Ovary (tissue), 9 donors: ENCODE measurements around the gene FUT9. TPM values are rescaled to one million over a fixed set of nuclear protein-coding genes. Genes with fewer than 3 reads are reported as not detected.

Source experiments
- DNase-seq, 5 donors: peaks; one replicate each; pipeline ENCODE4 v3.0.0-alpha.2; 2019 to 2020
- H3K27ac ChIP-seq, 2 donors: fragments of 200-600 bp; one replicate each; pipeline versions ENCODE4 v1.5.1 to v1.8.0; 2019 to 2022
- H3K27me3 ChIP-seq: fragments of 200-600 bp; one replicate; pipeline ENCODE4 v1.8.0; 2022
- H3K36me3 ChIP-seq: fragments of 200-600 bp; sonication (generic); one replicate; pipeline ENCODE4 v1.5.1; 2019
- H3K4me1 ChIP-seq: one replicate; pipeline ENCODE4 v1.8.1; 2013; ENCODE audit warnings: mild to moderate bottlenecking, moderate library complexity; ENCODE audit not compliant: insufficient read depth
- H3K4me3 ChIP-seq: fragments of 200-600 bp; sonication (generic); one replicate; pipeline ENCODE4 v1.5.1; 2017
- H3K9me3 ChIP-seq, 2 donors: fragments of 200-600 bp in 1 of 2; sonication (generic) in 1 of 2; one replicate each; pipeline versions ENCODE4 v1.5.1 to v1.8.1; 2013 to 2019; ENCODE audit warnings: mild to moderate bottlenecking in 1 of 2, moderate library complexity in 1 of 2
- EP300 ChIP-seq: sonication (generic); formaldehyde crosslinking; IDR thresholded peaks from one replicate; pipeline ENCODE4 v1.6.1; 2017; ENCODE audit warnings: antibody characterized with exemption
- POLR2A ChIP-seq: fragments of 450-650 bp; IDR thresholded peaks from one replicate; pipeline ENCODE4 v1.6.1; 2017; ENCODE audit warnings: antibody characterized with exemption, mild to moderate bottlenecking, moderate library complexity
- WGBS, 3 donors: extraction: QIAGEN DNeasy Blood & Tissue Kit in 1 of 3; methylation state at CpG; one replicate each; pipeline versions ENCODE4 v1.1.5 to v1.1.7; 2013 to 2017; 5-methylcytosine and 5-hydroxymethylcytosine counted together
- intact Hi-C, 4 donors: fragments of 100-400 bp; cut with DNase I; formaldehyde crosslinking; loops; one replicate each; pipeline versions ENCODE4 v1.11.0 to v1.15.1; 2022 to 2023
- polyA plus RNA-seq, 2 donors: library from polyadenylated mRNA; stranded (reverse); fragments of 200-250 nt in 1 of 2; fragments of 350-450 nt in 1 of 2; fragmentation: Illumina TruSeq in 1 of 2; extraction: RNeasy Lipid Tissue Mini Kit (QIAGEN cat#74804) in 1 of 2; gene quantifications; one replicate each; pipeline ENCODE4 v1.2.3, GENCODE V29; 2013 to 2014
- total RNA-seq, 7 donors: library from RNA; depleted of rRNA in 2 of 7; stranded (reverse); fragments of >200 nt in 2 of 7; fragmentation: NEBNext Ultra II Directional in 3 of 7; extraction: Animal tissue kit (Norgen Biotek cat#: 25700) in 3 of 7; gene quantifications; one replicate each; pipeline versions ENCODE4 v1.1.0 to v1.2.4, GENCODE V29; 2016 to 2023
- TF ChIP-seq, protein P1 (sequence below), 3 donors: fragments of 450-650 bp in 2 of 3; fragments of 200-600 bp in 1 of 3; IDR thresholded peaks; one replicate each; pipeline versions ENCODE4 v1.5.1 to v1.8.0; 2016 to 2022; ENCODE audit warnings: antibody characterized with exemption in 3 of 3, mild to moderate bottlenecking in 1 of 3
- donor health status: DM: no; HTN: no; CAD: no; lungs with moderate emphysema.
- donor health status: DM: no; HTN: no; CAD: no.
- donor health status: Bipolar disorder and iron deficiency.
- donor health status: DM: yes; HTN: yes; CAD: no.
- donor health status: DM: no; HTN: no; CAD: no.
- donor health status: DM: yes; HTN: yes; CAD: no.

FUT9 gene
- total and polyA plus RNA-seq, 9 donors: under 0.01 to 0.13 (median 0.02) TPM; not detected in 4

DNA sequence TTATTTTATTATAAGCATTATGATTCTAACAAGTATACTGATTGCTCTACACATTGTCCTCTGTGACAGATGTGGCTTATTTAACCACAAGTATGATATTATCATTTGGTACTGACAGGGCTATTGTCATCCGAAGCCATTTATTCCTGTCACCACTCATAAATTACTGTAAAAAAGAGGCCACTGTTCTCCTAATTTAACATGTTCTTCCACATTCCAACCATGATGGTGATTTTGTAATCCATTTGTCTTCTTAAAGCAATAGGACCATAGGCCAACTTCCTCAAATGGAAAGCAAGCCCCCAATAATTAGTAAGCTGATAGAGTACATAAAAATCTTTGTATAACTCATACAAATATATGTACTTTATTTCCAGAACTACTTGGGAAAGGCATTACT lies 50.6 kb downstream of the FUT9 start:
- TF ChIP-seq, protein P1, sequence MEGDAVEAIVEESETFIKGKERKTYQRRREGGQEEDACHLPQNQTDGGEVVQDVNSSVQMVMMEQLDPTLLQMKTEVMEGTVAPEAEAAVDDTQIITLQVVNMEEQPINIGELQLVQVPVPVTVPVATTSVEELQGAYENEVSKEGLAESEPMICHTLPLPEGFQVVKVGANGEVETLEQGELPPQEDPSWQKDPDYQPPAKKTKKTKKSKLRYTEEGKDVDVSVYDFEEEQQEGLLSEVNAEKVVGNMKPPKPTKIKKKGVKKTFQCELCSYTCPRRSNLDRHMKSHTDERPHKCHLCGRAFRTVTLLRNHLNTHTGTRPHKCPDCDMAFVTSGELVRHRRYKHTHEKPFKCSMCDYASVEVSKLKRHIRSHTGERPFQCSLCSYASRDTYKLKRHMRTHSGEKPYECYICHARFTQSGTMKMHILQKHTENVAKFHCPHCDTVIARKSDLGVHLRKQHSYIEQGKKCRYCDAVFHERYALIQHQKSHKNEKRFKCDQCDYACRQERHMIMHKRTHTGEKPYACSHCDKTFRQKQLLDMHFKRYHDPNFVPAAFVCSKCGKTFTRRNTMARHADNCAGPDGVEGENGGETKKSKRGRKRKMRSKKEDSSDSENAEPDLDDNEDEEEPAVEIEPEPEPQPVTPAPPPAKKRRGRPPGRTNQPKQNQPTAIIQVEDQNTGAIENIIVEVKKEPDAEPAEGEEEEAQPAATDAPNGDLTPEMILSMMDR (IDR thresholded peaks at IDR 0.05): no peak
- no peaks in the 10 kb centered on the region for H3K4me1 ChIP-seq
- no peaks in the 10 kb centered on the region for H3K27me3 ChIP-seq
- no peaks in the 10 kb centered on the region for H3K9me3 ChIP-seq
- H3K27ac ChIP-seq: no peak overlapping the region
- H3K4me3 ChIP-seq: no peak overlapping the region
- 86 to 94% (median 87%) methylated on average over 1 of the region's 1 CpG for WGBS, 3 donors
- intact Hi-C loops: no loop called here
- no peak for DNase-seq
- no peaks in the 10 kb centered on the region for H3K36me3 ChIP-seq

GRCh38 chr6:96073555-96073954 lies 57.8 kb downstream of the FUT9 start:
- TF ChIP-seq, protein P1 (IDR thresholded peaks at IDR 0.05): no peak
- no peak for TF ChIP-seq POLR2A
- no peak for TF ChIP-seq EP300
- no peak overlapping the region for H3K27ac ChIP-seq
- no peaks in the 10 kb centered on the region for H3K4me1 ChIP-seq
- WGBS, 3 donors: 92 to 95% (median 95%) methylated on average over 3 of the region's 3 CpGs
- DNase-seq: no peak
- intact Hi-C loops: no loop called here
- no peak overlapping the region for H3K4me3 ChIP-seq
- H3K36me3 ChIP-seq: no peaks in the 10 kb centered on the region
- no peaks in the 10 kb centered on the region for H3K9me3 ChIP-seq
- H3K27me3 ChIP-seq: no peaks in the 10 kb centered on the region

GRCh38 chr6:96074006-96074405 lies 58.2 kb downstream of the FUT9 start:
- 35 to 53% (median 42%) methylated on average over 3 of the region's 3 CpGs for WGBS, 3 donors
- intact Hi-C loops: no loop called here
- no peak overlapping the region for H3K4me3 ChIP-seq
- no peaks in the 10 kb centered on the region for H3K36me3 ChIP-seq
- TF ChIP-seq EP300 (no peak), POLR2A (no peak)
- TF ChIP-seq, protein P1 (IDR thresholded peaks at IDR 0.05): no peak
- DNase-seq: no peak
- no peaks in the 10 kb centered on the region for H3K27me3 ChIP-seq
- no peaks in the 10 kb centered on the region for H3K4me1 ChIP-seq
- no peak overlapping the region for H3K27ac ChIP-seq
- no peaks in the 10 kb centered on the region for H3K9me3 ChIP-seq

- intact Hi-C loops: no loop called here
- no peak for DNase-seq
Measured at GRCh38 chr6:96075826-96076225, 60.1 kb downstream of the FUT9 start.

More at GRCh38 chr6:96075826-96076225, 60.1 kb downstream of the FUT9 start:
- H3K4me3 ChIP-seq: no peak overlapping the region
- H3K27ac ChIP-seq: no peak overlapping the region
- H3K4me1 ChIP-seq: no peaks in the 10 kb centered on the region
- TF ChIP-seq, protein P1 (IDR thresholded peaks at IDR 0.05): no peak
- TF ChIP-seq POLR2A (no peak), EP300 (no peak)
- no peaks in the 10 kb centered on the region for H3K36me3 ChIP-seq
- 76 to 89% (median 84%) methylated on average over 1 of the region's 1 CpG for WGBS, 3 donors
- H3K27me3 ChIP-seq: no peaks in the 10 kb centered on the region
- H3K9me3 ChIP-seq: no peaks in the 10 kb centered on the region
